Measurements from ENCODE around the gene ARX.

DNA sequence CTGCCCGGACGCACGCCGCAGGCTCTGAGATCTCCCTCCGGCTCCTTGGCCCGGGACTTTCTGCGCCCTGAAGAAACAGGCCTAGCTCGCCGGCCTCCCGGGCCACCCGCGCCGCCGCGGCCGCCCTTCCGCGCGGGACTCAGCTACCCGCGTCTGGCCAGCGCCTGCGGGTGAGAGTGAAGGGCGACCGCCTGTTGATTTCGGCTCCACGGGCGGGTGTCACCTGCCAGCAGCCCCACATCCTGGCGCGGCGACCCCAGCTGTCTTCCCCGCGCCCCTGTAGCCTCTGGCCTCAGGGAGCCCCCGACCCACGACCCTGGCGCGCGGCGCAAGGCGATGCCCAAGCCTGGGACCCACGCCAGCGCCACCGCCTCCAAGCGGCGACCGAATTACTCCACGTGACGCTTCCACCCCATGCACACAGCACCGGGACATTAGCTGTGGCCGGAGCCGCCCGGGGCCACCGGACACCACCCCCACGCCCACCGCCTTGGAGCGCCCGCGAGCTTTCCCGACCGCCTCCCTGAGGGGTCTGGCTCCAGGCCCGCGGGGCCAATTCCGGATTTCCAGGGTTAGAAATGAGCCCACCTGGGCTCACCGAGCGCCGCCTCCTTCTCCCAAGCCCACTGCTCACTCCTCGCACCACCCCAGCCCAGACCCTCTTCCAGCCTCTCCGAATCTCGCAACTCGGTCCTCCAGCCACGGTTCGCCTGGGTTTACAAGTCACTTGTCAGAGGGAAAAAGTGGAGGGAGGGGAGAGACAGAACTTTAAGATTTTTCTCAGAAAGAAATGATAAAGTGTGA, 10.2 kb downstream of the ARX start:
- TF ChIP-seq SP1 (IDR thresholded peaks at IDR 0.05; ENCODE audit: low read depth, low read length) (no peak), SIN3A (conservative IDR thresholded peaks at IDR 0.05 in 1 of 2, IDR thresholded peaks at IDR 0.05 in 1 of 2; ENCODE audit: low read depth in 1 of 2, low read length in 2 of 2) (no peak), CHD2 (IDR thresholded peaks at IDR 0.05; ENCODE audit: low read length) (no peak)
